Epithelial cell of proximal tubule (primary cell): ENCODE results near the gene MAN2A1. TPM values are rescaled to one million over a fixed set of nuclear protein-coding genes. Genes with fewer than 3 reads are reported as not detected.
A peak's percentile ranks its signal among the peaks of the same experiment; 100 is the strongest.

Experiments
- DNase-seq: peaks from one replicate; pipeline ENCODE4 v3.0.0-alpha.2; 2011; ENCODE audit warnings: low read depth
- H3K4me3 ChIP-seq: 2 replicates; pipeline ENCODE4 v1.5.1; 2011; ENCODE audit warnings: low read depth, mild to moderate bottlenecking, low read length
- CTCF ChIP-seq: conservative IDR thresholded peaks from 2 replicates; pipeline ENCODE4 v1.5.1; 2012; ENCODE audit warnings: low read depth, mild to moderate bottlenecking, low read length
- total RNA-seq: library from RNA; depleted of rRNA; stranded (reverse); fragments of >200 nt; gene quantifications from 2 replicates; pipeline ENCODE4 v1.2.3, GENCODE V29; 2015

MAN2A1 gene
- total RNA-seq, 1 donor from 2014 or later = 51.2 TPM

- no peak for DNase-seq
- no peak overlapping the region for H3K4me3 ChIP-seq
- TF ChIP-seq CTCF = no peak
Observed at GRCh38 chr5:109779036-109779735, 89.5 kb downstream of the MAN2A1 start.

DNA sequence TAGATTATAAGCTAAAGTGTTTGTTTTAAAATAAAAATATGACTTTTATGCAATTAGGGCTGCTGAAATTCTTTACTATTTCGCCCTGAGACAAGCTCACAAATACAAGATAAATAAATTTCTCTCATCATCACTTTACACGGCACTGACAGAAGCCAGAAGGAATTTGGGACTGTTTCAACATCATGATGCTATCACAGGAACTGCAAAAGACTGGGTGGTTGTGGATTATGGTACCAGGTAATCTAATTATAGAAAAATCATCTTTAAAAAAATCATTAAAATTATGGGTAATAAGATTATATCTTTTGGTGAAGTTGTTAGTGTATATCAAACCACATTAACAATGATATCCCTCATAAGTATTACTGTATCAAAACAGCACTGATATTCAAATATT is 95.0 kb downstream of the MAN2A1 start:
- no peak for TF ChIP-seq CTCF
- DNase-seq = no peak
- H3K4me3 ChIP-seq = no peak overlapping the region

- DNase-seq = no peak
- H3K4me3 ChIP-seq = no peak overlapping the region
- TF ChIP-seq CTCF = no peak
Observed at GRCh38 chr5:109786206-109786855, 96.6 kb downstream of the MAN2A1 start.

GRCh38 chr5:109788596-109788995 is 98.9 kb downstream of the MAN2A1 start:
- H3K4me3 ChIP-seq = no peak overlapping the region
- TF ChIP-seq CTCF = no peak
- DNase-seq = no peak

DNA sequence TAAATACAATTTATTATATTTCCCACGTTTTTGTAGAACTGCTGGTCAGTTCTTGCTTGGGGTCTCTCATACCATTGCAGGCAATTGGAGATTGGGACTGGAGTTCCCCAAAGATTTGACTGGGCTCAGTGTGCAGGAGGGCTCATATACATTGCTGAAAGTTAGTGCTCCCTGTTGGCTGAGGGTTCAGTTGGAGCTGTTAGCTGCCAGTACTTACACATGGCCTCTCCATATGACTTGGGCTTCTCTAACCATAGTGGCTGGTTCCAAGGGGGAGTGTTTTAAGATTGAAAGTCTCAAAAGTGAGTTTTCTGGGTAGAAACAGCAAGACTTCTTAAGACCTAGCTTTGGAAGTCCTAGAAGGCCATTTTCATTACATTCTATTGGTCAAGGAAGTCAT is 102.9 kb downstream of the MAN2A1 start:
- no peak for DNase-seq
- no peak overlapping the region for H3K4me3 ChIP-seq
- TF ChIP-seq CTCF = no peak

DNA sequence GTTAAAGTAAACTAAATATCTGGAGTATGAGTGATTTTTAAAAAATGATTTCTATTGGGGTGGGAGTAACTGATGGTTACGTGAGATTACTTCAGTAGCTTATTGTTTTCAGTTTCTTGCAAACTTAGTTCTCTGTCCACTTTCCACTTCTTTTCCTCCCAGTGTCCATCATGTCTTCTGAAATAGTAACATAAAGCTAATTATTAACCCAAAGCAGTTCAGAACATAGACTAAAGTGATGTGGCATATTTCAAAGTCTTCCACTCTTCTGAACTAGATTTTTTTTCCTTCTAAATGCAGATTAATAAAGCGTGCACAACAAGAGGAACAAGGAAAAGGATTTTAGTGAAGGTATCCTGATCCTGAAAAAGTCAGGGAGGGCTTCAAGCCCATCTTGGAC is 114.1 kb downstream of the MAN2A1 start:
- DNase-seq = peak; percentile 27
- TF ChIP-seq CTCF = no peak
- no peak overlapping the region for H3K4me3 ChIP-seq

GRCh38 chr5:109805472-109805871 is 115.7 kb downstream of the MAN2A1 start:
- TF ChIP-seq CTCF = no peak
- H3K4me3 ChIP-seq = no peak overlapping the region
- DNase-seq = peak; percentile 35
